ENCODE results near the gene CNTNAP5. TPM values are rescaled to one million over a fixed set of nuclear protein-coding genes. Genes with fewer than 3 reads are reported as not detected.

Gene CNTNAP5
- total RNA-seq, 2 experiments from 2014 or later = not detected

- Mint-ChIP-seq H3K27me3 (no peaks in the 10 kb centered on the region), H3K4me1 (ENCODE audit: low read depth) (no peaks in the 10 kb centered on the region), H3K9me3 (peaks cover 6% of the 10 kb centered on the region), H3K27ac (no peak overlapping the region), H3K4me3 (no peak overlapping the region), H3K36me3 (ENCODE audit: low read depth) (no peaks in the 10 kb centered on the region)
- intact Hi-C loops (cut with micrococcal nuclease) = no loop called here
- DNase-seq (no peak), ATAC-seq (no peak)
- CTCF ChIA-PET = no interaction called here
- TF ChIP-seq CTCF (IDR thresholded peaks at IDR 0.05) = no peak
- POLR2A ChIA-PET = no interaction called here
Observed at GRCh38 chr2:124668161-124668560, 643.1 kb downstream of the CNTNAP5 start.

DNA sequence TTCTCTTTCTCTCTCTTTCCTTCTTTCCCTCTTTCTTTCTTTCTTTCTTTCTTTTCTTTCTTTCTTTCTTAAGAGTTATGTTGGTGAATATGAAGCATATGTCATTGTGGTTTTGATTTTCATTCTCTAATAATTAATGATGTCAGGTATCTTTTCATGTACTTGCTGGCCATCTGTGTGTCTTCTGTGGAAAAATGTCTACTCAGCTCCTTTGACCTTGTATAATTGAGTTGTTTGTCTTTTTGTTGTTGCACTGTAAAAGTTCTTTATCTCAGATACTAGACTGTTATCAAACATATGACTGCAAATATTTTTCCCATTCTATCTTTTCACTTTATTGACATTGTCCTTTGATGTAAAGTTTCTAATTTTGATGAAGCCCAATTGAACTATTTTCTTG, 645.1 kb downstream of the CNTNAP5 start:
- no peak for TF ChIP-seq CTCF (IDR thresholded peaks at IDR 0.05)
- intact Hi-C loops (cut with micrococcal nuclease) = no loop called here
- DNase-seq = no peak
- Mint-ChIP-seq H3K36me3 (ENCODE audit: low read depth) (no peaks in the 10 kb centered on the region), H3K27me3 (no peaks in the 10 kb centered on the region), H3K4me1 (ENCODE audit: low read depth) (no peaks in the 10 kb centered on the region), H3K9me3 (peaks cover 5% of the 10 kb centered on the region), H3K4me3 (no peak overlapping the region), H3K27ac (no peak overlapping the region)
- ChIA-PET POLR2A (no interaction called here), CTCF (no interaction called here)
- ATAC-seq = no peak

DNA sequence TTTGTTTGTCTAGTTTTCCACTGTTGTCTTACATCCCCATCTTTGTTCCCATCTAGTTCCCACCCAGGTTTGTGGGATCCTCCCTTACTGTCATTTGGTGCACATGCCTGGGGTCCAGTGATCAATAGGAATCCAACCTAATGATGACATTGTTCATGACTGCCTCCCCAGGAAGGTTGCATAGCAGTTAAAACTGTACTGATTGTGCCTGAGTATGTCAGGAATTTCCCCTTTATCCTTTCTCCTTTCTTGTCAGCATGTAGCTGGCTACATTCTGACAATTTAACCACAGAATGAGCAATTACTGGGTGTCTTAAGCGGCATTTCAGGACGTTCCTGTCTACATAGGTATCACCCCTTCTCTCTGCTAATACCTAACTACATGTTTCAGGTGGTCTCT, 653.0 kb downstream of the CNTNAP5 start:
- intact Hi-C loops (cut with micrococcal nuclease) = no loop called here
- ChIA-PET POLR2A (no interaction called here), CTCF (no interaction called here)
- H3K27ac Mint-ChIP-seq = no peak overlapping the region
- H3K4me3 Mint-ChIP-seq = no peak overlapping the region
- peaks cover 8% of the 10 kb centered on the region for H3K9me3 Mint-ChIP-seq
- no peaks in the 10 kb centered on the region for H3K4me1 Mint-ChIP-seq (ENCODE audit: low read depth)
- ATAC-seq = no peak
- no peaks in the 10 kb centered on the region for H3K36me3 Mint-ChIP-seq (ENCODE audit: low read depth)
- no peaks in the 10 kb centered on the region for H3K27me3 Mint-ChIP-seq
- no peak for TF ChIP-seq CTCF (IDR thresholded peaks at IDR 0.05)
- DNase-seq = no peak

DNA sequence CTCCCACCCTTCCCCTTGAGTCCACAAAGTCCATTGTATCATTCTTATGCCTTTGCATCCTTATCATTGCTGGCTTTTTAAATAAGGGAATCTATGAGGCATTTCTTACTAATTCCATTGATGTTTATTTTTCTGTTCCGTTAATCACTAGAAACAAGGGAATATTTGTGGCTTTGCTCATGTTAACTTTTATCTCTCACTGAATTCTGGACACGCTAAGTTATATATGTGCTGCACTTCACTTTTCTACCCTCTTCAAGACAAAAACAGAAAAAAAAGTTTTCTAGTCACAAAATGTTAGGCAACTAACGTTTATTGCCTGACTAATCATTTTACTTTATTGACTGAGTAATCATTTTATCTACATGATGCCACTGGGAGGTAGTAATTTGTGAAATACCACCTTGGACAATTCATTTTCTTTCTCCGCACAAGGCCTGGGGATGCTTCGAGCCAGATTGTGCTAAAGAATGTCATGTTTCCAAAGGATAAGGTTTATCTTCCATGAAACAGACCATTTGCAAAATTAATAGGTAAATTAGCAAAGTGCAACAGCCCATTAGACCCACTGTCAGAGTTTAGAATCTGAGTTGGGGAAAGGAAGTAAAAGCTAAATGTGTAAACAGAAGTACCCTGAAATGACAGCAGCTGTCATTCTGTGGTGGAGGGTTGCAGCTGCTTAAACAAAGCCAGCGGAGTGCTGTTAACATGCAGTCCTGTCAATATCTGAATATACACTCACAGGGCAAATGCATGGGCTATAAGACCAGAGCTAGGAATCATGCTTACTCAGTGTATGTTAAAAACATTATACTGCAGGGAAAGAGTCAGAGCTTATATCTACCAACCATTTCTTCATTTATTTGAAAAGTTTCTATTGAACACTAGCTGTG, 658.7 kb downstream of the CNTNAP5 start:
- CTCF ChIA-PET = no interaction called here
- TF ChIP-seq CTCF (IDR thresholded peaks at IDR 0.05) = no peak
- no peak for DNase-seq
- no peak for ATAC-seq
- Mint-ChIP-seq H3K27ac (no peak overlapping the region), H3K36me3 (ENCODE audit: low read depth) (no peaks in the 10 kb centered on the region), H3K27me3 (no peaks in the 10 kb centered on the region), H3K4me1 (ENCODE audit: low read depth) (no peaks in the 10 kb centered on the region), H3K4me3 (no peak overlapping the region), H3K9me3 (peaks cover 13% of the 10 kb centered on the region)
- intact Hi-C loops (cut with micrococcal nuclease) = no loop called here
- POLR2A ChIA-PET = no interaction called here

- TF ChIP-seq CTCF (IDR thresholded peaks at IDR 0.05) = no peak
Observed at GRCh38 chr2:124689348-124689747, 664.3 kb downstream of the CNTNAP5 start.

More at GRCh38 chr2:124689348-124689747, 664.3 kb downstream of the CNTNAP5 start:
- Mint-ChIP-seq H3K9me3 (peaks cover 27% of the 10 kb centered on the region), H3K27ac (no peak overlapping the region), H3K4me1 (ENCODE audit: low read depth) (no peaks in the 10 kb centered on the region), H3K36me3 (ENCODE audit: low read depth) (no peaks in the 10 kb centered on the region), H3K4me3 (no peak overlapping the region), H3K27me3 (no peaks in the 10 kb centered on the region)
- ChIA-PET CTCF (no interaction called here), POLR2A (no interaction called here)
- no peak for ATAC-seq
- DNase-seq = no peak
- intact Hi-C loops (cut with micrococcal nuclease) = no loop called here

All from activated CD8-positive, alpha-beta T cell treated with anti-CD3 and anti-CD28 coated beads for 36 hours (primary cell).